Stimulated activated CD4-positive, alpha-beta T cell treated with anti-CD3 and anti-CD28 coated beads, Interleukin-4, amount 100 ng/mL, for 4 hours (primary cell): Measurements from ENCODE around the gene ADCY10.
"Not testable (repeated sequence)": the region's sequence is repeated elsewhere in the genome, so short reads cannot be mapped to it uniquely, and the experiment has no call there.

Experiments used
- DNase-seq, 2 experiments: peaks; one replicate each; pipeline ENCODE4 v3.0.0-alpha.2; 2020

Gene ADCY10

DNA sequence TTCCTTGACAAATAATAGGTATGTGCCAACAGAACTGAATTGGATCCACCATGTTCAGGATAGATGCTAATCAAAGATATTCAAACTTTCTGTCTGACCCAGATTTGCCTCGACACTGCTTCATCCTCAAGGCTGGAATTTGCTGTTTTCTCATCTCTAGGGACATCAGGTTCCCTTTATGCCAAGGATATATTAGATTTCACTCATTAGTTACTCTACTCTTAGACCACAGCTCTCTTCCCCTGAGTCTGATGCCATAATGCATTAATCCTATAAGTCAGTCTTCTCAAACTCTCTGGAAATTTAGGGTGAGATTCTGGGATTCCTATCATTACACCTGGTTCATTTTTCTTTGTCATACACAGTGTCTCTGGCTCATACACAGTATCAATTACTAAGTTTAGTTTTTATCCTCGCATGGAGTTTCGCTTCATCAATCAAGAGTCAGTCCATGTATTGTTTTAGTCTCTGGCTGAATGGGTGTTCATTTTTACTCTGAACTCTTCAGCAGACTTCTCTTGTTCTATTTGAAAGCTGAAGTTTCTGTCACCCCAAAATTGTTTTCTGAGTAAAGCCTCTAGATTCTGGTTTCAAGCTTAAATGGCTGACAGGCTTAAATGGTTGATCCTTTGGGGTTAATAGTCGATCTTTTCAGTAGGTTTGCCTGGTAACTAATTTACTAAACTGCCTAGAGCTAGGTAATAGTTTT is 13.3 kb upstream of the ADCY10 start:
- DNase-seq = no peak

DNA sequence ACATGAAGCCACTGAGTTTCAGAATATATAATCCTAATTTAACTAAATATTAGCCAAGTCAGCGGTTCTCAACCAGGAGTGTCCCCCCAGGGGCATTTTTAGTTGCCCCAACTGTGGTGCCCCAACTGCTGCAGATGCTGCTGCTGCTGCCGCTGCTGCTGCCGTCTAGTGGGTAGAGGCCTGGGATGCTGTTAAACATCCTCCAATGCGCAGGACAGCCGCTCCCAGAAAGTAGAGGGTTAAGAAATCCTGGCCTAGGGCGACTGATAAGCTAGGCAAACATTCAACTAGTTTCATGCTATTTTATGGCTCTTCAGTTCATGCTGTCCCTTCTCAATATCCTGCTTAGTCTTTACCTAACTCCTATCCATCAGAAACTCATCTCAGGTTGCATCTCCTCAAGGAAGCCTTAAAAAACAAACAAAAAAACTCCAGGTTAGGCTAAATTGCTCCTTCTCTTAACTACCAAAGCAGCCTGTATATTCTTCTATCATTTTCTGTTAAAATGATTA is 12.6 kb upstream of the ADCY10 start:
- DNase-seq = no peak

DNA sequence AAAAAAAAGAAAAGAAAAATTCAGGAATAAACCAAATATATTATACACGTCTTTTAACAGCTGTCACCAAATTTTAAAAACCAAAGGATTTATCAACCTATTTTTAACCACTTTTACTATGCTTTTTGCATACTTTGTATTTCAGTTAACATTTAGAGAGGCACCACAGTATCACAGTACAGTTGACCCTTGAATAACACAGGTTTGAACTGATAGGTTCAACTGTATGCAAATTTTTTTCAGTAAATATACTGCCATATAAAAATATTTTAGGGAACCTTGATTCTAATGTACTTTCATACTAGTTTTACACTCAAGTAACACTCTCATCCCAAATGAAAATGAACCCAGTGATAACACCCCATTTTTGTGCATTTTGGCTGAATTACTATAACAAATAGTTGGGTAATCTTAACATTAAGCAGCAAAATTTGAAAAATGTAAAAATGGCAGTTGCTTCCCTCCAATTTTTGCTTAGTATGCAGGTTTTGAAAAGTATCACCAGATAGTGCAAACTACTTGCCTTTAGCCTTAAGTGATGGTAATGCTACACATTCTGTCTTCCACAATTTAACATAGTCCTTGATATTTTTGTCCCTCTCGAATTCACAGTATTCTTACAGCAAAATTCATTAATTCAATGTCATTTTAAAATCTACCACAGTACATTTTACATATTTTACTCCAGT is 10.8 kb upstream of the ADCY10 start:
- no peak for DNase-seq

DNA sequence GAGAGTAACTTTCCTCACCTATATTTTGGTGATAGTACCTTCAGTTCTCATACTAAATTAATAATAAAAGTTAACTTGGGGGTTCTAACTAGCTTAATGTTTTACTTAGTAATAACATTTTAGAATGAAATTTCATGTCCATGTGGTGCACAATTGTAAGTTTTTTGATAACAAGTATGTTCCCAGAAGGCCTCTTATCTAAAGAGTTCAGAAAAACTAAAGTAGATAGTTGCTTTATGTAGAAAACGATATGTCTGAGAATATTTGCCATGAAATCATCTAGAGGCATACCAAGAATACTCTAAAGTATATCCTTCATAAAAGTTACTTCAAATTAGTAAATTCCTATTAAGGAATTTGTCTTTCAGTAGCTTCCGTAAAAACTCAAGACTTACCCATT is 10.2 kb upstream of the ADCY10 start:
- DNase-seq = no peak

DNA sequence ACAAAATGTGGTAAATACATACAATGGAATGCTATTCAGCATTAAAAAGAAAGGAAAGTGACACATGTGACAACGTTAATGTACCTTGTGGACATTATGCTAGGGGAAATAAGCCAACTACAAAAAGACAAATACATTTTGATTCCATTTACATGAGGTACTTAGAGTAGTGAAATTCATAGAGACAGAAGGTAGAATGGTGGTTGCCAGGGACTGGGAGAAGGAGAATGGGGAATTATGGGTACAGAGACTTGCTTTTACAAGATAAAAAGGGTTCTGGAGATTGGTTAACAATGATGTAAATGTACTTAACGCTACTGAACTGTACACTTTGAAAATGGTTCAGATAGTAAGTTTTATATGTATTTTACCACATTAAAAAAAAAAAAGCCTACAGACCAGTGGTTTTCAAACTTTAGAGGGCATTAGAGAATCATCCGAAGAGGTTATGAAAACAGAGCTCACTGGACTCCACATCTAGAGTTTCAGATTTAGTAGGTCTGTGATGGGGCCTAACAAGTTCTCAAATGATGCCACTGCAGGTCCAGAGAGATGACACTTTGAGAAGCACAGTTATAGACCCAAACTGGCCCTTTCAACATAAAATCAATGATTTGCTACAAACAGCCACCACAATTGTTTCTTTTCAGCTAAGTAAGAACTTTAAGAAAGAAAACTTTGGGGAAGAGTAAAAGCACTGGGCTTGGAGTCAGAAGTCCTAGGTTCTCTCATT is 9.6 kb upstream of the ADCY10 start:
- DNase-seq = no peak

DNA sequence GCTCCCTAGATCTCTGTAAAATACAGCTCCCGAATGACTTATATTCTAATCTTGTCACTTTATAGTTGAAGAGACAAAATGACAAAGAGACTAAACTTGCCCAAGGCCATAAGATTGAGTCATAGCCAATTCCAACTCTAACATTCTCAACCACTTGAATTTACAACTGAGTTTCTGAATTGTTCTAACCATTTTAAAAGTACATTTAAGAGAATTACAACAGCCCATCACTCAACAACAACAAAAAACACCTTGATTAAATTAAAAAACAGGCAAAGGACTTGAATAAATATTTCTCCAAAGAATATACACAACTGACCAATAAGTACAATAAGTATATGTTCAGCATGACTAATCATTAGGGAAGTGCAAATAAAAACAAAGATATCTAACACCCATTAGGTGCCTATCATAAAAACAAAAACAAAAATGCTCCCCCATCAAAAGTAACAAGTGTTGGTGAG is 8.7 kb upstream of the ADCY10 start:
- DNase-seq = no peak

DNA sequence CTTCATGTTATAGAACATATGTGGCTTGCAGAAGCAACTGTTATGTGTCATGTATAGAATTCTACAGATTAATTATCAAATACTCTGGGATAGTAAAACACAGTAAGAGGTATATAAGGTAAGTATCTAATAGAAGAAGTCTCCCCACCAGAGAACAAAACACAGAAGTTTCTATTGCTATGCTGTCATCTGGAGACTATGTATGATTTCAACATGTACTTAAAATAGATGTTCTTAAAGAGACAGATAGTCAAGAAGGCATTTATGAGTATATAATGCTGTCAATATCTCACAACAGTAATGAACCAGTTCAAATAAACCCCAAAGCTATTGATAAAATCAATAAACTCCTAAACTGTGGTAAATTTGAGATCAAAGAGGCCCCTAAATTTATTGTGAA is 8.1 kb upstream of the ADCY10 start:
- DNase-seq = no peak

DNA sequence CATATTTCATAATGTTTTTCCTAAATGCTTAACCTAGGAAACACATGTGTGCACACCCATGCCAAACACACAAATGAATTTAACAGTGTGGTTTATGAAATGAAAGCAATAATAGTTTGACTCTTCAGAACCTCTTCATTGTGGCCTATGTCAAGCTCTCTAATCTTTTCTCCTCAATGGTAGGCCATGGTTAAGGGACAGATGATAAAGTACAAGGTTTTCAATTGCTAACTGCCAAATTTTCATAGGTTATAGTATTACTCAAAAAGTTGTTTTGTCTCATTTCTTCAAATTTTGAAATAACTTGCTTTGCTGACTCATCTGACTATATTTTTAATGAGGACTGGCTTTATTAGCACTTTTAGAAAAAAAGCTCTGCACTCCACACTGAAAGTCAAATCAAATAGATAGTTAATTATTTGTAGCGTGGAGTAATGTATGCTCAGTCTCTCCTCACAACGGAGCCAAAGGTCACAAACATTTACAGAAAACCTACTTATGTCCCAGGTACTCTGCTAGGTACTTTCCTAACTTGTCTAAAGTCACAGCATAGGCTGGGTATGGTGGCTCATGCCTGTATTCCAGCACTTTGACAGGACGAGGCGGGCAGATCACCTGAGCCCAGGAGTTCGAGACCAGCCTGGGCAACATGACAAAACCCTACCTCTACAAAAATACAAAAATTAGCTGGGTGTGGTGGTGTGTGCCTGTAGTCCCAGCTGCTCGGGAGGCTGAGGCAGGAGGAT is 3.0 kb upstream of the ADCY10 start:
- DNase-seq = no peak

DNA sequence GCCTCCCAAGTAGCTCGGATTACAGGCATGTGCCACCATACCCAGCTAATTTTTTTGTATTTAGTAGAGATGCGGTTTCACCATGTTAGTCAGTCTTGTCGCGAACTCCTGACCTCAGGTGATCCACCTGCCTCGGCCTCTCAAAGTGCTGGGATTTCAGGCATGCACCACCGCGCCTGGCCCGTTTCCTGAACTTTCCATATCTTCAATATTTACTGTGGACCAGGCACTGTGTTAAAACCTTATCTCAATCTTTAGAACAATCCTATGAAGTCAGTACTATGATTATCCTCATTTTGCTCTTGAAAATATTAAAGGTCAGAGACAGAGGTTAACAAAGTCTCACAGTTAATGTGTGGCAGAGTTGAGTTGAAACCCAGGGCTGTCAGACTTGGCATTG is 1.6 kb upstream of the ADCY10 start:
- DNase-seq = no peak

DNA sequence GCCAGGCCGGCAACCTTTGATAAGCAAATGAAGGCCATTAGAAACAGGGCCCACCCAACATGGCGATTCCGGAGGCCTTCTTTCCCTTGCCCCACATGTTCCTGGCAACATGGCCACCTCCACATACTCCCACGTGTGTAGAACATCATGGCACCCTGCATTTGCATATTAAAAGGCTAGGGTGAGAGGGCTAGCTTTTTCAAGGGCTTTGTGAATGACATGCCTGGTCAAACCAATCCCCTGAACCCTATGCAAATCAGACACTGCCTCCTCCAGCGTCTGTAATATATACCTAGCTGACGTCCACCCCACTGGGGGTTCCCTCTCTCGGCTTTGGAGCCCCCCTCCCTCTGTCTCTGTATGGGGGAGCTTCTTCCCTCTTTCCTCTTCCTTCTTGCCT is 1.6 kb downstream of the ADCY10 start:
- no peak for DNase-seq

DNA sequence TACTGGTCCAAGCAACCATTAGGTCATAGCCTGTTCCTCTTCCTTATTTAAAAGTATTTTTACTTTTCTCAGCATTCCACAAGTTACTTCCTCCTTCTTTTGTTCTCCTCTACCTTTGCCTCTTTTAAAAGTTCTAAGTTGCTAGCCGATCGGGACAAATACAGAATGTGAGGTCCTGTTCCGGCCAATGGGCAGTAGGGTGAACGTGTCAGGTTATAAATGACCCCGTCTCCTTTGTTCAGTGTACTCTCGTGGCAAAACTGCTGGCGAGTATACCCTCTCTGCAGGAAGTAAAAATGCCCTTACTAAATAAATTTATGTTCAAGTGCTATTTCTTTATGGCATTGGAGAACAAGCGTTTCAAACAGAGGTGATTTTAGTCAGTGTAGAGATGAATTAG is 2.5 kb downstream of the ADCY10 start:
- DNase-seq = no peak

DNA sequence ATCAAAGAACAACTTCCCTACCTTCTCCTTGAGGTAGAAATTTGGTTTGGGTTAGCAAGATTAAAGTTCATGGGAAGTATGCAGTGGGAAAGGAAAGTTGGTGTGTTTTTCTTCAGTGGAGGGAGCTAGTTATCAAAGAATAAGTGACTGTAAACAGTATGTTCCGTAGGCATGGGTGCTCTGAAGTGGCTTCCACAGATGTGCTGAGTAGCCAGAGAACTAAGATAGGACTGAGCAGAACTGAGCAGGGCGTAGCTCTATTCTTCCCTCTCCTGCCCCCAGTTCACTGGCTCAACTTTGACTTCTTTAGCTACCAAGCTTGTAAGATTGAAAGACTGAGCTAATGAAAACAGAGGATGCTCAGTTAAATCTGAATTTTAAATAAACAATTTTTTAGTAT is 3.4 kb downstream of the ADCY10 start:
- DNase-seq = no peak

DNA sequence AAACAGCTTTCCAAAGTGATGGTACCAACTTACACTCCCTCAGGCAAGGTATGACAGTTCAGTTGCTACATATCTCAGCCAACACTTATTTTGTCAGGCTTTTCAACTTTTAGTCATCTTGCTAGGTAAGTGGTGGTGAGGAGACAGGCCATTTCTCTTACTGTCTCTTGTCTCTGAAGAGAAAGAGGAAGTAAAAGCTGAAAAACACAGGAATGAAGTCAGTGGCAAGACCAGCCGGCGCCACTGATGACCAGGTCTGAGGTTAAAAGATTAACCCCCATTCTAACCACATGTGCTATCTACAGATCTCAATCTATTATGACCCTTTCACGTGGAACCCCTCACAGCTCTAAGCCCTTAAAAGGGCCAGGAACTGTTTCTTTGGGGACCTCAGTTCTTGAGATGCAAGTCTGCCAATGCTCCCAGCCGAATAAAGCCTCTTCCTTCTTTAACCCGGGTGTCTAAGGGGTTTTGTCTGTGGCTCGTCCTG is 4.2 kb downstream of the ADCY10 start:
- DNase-seq = no peak

DNA sequence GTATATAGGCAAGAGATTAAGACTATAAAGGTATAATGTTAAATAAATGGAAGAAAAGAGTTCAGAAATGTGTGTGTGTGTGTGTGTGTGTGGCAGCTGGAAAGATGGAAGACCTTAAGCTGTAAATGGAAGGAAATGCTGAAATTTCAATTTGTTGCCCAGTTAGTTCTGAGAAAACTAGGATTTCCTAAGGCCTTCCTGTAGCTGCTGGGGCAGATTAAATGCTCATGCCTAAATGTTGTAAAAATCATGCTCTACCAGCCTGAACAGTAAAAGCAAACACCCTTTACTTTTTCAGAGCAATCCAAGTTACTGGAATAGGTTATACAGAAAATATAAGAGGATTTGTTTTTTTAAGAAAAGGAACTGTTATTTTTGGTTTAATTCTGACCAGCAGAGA is 8.3 kb downstream of the ADCY10 start:
- DNase-seq = no peak

DNA sequence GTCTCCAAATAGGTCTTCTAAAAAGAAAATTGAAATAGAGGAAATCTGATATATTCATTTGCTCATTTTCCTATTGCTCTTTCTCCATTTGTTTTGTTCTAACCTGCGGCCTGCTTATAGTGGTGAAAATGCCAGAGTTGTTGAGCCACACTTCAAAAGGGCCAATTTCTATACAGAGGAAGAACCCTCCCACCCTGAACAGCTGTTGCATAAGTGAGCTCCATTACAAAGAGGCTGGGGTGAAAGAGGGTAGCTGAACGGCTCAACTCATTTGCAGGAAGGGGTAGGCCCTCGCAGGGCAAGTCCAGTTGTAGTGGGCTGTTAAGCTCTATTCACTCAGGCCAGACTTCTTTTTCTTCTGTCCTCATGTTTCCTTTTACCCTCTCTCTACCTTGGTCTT is 8.8 kb downstream of the ADCY10 start:
- no peak for DNase-seq

DNA sequence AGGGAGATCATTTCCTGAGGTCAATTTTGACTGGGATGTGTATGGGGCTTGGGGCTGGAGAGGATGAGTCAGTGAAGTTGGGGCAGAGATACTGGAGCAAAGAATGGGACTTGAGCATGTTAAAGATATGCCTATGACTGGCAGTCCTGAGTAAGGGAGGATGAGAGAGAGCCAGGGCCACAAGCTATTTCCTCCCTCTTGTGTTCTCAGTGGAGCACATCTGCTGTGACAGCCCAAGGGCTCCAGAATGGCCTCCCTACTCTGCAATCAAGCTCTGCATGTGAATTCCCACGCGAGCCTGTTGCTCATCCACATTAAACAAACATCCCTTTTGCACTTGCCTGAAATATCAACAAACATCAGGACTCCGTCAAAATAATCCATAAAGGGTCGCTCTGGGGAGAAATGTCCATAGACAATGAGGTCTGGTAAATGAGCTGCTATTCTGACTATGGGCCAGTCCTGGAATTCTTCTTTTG is 9.2 kb downstream of the ADCY10 start:
- DNase-seq = no peak

DNA sequence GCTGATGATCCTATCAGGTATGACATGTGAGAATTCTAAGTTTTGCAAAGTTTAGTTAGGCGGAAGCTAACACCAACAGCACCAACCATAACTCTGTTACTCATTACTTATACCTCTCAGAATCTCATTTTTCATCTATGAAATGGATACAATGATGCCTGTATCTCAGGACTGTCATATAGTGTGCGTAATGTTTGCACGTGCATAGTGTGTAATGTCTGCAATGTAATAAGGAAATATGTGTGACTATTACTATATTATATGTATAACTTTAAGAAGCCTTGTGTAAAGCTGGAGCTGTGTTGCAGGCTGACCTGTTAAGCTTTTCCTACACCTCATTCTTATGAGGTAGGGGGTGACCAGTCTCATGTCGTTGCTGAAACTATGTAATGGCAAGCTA is 13.0 kb downstream of the ADCY10 start:
- no peak for DNase-seq

DNA sequence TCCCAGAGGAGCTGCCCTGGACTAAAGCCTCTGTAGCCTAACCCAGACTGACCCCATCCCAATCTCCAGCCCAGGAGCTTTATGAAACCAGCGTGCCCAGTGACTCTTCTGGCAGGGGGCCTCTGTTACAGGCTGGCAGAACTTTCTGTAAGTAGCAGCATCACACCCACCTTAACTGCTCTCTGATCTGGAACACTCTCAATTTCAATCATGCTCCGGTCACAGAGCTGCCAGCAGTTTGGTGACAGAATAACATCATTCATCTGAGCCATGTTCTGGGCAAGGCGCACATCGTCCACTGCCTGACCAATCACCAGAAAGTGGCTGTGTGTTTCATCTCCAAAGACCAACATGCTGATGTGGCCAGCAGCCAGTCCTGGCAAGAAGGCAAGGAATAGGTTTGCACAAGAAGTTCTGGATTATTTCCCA is 14.7 kb downstream of the ADCY10 start:
- DNase-seq = no peak

DNA sequence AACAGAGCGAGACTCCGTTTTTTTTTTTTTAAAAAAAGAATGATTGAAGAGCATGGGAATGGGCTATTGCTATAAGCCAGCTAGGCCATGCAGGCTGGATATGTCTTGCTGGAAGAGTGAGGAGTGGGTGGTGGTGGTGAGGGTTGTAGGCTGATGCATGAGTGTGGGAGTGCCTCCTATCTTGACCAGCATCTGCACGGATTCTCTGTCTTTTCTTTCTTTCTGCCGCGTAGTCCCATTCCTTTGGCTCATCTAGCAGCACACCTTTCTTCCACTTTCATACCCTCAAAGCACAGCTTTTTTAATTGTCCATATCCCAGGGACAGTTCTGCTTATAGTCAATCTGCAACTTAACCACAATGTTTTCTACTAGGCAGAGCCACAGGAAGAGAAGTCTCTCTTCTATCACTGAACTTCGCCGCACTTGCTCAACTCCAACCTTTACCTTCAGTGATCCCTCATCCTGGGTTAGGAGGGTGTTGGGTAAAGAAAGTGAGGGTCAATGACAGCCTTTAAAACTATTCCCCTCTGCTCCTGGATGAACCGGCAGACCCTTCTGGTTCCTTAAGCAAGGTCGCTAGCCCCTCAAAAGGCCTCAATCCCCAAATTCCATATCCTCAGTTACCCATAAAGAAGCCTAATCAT is 15.2 kb downstream of the ADCY10 start:
- no peak for DNase-seq

DNA sequence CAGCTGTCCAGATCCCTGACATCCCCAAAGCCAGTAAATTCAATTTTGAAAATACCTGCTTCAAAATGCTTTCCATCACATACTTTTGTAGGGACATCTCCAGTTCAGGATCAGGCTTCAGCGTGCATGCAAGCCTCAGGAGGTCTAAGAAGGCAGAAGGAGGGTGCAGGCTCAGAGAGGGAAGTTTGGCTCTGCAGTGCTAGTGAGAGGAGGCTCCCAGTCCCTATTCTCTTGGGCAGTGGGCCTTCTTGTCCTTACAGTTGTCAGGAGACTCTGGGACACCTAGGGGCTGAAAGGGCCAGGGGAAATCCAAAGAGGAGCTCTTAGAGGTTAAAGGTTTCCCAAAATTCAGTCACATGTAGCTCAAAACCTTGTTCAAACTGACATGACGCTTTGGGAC is 20.1 kb downstream of the ADCY10 start:
- no peak for DNase-seq

DNA sequence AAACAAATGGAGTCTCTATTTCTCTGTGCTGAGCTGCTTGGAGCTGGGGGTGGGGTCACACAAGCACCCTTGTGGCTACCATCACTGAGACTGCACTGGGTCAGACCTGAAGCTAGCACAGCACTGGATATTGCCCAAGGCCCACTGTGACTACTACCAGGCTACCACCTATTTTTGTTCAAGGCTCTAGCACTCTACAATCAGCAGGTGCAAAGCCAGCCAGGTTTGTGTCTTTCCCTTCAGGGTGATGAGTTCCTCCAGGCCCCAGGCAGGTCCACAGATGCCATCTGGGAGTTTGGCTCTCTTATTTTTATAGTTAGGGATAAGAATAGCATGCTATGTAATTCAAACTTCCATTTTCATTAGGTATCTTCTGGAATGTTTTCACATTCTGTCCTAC is 23.5 kb downstream of the ADCY10 start:
- no peak for DNase-seq

DNA sequence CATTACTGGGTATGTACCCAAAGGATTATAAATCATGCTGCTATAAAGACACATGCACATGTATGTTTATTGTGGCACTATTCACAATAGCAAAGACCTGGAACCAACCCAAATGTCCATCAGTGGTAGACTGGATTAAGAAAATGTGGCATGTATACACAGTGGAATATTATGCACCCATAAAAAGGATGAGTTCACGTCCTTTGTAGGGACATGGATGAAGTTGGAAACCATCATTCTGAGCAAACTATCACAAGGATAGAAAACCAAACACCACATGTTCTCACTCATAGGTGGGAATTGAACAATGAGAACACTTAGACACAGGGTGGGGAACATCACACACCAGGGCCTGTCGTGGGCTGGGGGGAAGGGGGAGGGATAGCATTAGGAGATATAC is 26.7 kb downstream of the ADCY10 start:
- DNase-seq = not testable (repeated sequence)
